ENCODE data around the gene USP3.
"Not testable (repeated sequence)": the region's sequence is repeated elsewhere in the genome, so short reads cannot be mapped to it uniquely, and the experiment has no call there.

USP3 gene

DNA sequence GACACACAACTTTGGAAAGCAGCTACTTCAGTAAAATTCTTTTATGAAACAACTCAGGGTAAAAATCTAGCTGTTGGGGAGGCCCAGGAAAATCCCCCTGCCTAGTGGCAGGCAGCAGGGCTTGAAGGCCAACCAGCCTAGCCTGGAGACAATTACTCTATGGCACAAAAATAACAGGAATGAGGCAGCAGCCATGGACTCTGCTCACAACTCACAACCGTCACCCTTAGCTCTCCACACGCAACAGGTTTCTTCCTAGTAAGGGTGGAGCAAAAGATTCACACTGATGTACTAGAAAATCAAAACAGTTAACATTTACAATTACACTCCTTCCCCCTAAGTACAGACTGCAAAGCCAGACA lies 92.3 kb downstream of the USP3 start:
- no peak for DNase-seq

DNA sequence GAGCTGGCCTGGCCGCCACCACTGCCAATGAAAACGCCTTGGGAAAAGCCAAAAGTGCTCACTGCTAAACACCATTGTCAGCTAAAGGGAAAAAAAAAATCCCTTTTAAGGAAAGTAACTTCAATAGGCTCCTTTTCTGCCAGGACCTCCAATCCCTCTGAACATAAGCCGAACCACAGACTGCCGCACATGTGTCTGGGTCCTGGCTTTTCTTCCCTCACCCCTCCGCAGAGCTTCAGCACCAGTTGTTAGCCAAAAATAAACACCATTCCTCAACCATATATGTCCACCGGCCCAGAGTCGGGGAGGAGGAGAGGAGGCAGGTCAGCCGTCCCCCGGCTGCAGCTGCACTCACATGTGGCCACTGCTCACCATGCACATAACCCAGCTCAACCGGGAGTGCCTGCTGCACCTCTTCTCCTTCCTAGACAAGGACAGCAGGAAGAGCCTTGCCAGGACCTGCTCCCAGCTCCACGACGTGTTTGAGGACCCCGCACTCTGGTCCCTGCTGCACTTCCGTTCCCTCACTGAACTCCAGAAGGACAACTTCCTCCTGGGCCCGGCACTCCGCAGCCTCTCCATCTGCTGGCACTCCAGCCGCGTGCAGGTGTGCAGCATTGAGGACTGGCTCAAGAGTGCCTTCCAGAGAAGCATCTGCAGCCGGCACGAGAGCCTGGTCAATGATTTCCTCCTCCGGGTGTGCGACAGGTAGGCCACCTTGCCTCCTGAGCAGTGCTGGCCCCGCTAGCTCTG lies 92.8 kb downstream of the USP3 start, which contains the start of gene FBXL22:
Gene FBXL22 (plus strand): TSS at position 350 of the 753 bp plus-strand sequence. CDS start 6 bp downstream, at position 356.
- peak; percentile 64 for DNase-seq

DNA sequence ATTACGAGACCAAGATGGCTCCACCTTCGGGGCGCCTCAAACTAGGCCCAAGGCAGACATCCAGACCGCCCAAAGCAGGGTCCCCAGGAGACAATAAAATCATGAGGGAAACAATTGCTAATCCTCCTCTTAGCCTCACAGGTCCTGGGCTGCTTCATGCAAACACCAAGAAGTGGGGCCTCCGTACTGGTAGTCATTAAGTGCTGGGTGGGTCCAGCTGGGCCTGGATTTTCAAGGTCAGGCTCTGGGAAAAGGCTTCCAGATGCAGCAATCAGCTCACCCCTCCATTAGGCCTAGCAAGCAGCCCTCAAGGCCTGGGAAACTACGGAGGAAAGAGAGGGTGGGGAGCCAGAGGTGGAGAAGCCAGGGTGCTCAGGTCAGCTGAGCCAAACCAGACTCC lies 93.4 kb downstream of the USP3 start:
- no peak for DNase-seq

DNA sequence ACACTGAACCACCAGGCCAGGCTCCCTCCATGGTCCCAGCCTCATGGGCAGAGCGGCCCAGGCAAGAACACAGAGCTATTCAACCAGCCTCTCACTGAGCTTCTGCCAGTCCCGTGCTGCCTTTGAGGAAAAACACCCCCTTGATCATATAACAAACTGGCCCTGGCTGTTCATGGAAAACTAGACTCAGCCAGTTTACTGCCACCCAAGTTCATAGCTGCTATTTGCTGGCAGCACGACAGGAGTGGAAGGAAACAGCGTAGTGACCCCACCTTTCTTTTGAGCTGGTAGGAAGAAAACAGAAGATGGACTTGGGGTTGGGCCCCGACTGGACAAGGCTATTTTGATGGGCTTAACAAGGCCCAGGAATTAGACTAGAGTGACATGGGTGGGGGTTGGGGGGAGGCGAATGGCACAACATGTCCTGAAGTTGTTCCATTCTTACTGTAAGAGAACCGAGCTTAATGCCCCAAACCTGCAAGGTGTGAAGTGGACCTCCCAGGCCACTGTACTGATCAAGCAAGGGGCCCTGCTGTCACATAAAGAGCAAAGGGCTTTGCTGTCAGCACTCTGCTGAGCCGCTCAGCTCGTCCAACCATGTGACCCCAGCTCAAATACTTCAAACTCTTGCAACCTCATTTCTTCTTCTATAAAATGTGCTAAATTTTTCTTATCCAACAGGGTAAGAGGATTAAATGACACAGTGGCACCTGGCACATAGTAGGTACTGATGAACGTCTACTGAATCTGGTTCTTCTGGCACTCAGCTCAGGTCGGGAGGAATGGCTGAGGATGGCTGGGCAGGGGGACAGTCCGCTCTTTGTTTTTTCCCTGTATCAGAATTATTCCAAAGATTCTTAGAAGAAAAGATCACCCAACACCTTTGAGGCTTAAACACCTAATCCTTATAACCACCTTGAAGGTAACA lies 94.3 kb downstream of the USP3 start:
- DNase-seq: no peak

DNA sequence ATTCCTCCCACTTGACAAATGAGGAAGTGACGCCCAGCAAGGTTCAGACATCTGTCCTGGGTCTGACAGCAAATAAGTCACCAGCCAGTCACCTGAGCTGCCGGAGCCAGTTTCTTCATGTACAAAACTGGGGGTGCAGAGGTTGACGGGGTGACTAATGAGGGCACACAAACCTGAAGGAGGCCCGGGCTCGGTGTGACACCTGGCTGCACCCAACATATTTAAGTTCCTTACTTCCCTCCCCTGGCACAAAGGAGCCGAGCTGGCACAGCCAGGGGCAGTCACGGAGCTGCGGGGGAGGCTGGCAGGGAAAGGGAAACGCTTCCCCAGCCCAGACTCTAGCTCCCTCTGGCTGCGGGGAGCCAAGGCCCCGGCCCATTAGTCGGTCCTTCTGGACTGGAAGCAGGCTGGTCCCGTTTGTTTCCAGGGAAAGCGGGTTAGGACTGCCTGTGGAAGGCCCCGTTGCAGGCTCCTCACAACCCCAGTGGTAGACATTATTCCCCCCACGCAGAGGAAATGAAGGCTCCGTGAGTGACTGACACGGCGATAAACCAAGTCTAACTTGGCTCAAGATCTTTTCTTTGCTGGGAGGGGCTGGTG lies 95.1 kb downstream of the USP3 start:
- DNase-seq: no peak

DNA sequence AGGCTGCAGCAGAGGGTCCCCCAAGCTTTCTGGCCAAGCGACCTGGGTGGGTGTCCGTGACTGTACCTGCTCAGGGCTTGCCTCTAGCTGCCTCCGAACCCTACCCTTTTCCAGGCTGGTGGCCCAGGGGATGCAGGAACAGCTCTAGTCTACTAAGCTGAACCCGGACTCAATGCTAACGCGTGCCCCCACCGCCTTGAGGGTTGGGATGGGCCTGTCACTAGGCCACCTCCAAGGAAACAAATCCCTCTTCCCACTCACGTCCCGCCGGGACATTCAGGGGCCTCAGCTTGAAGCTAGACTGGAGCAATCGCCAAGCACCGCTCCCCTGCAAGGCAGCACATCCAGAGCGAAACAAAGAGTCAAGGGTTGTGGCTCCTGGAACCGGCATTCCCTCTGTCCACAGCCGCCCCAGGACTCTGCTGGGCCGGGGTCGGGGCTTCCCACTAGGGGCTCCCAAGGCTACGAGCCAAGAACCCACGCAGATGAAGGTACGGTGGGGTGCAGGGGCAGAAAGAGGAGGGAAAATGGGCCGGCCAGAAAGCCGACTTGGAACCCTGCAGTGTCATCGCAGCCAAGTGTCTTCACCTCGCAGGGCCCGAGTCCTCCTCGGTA lies 95.7 kb downstream of the USP3 start:
- DNase-seq: no peak

DNA sequence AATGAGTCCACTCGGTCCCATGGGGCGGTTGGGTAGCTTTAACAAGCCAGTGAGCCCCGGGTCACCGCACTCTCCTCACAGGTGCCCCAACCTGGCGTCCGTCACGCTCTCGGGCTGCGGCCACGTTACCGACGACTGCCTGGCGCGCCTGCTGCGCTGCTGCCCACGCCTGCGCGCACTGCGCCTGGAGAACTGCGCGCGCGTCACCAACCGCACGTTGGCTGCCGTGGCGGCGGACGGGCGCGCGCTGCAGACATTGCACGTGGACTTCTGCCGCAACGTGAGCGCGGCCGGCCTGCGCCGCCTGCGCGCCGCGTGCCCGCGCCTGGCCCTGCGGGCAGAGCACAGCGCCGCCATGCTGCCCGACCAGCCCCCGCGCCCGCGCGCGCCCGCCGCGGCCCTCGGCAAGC lies 96.2 kb downstream of the USP3 start:
- peak; percentile 26 for DNase-seq

DNA sequence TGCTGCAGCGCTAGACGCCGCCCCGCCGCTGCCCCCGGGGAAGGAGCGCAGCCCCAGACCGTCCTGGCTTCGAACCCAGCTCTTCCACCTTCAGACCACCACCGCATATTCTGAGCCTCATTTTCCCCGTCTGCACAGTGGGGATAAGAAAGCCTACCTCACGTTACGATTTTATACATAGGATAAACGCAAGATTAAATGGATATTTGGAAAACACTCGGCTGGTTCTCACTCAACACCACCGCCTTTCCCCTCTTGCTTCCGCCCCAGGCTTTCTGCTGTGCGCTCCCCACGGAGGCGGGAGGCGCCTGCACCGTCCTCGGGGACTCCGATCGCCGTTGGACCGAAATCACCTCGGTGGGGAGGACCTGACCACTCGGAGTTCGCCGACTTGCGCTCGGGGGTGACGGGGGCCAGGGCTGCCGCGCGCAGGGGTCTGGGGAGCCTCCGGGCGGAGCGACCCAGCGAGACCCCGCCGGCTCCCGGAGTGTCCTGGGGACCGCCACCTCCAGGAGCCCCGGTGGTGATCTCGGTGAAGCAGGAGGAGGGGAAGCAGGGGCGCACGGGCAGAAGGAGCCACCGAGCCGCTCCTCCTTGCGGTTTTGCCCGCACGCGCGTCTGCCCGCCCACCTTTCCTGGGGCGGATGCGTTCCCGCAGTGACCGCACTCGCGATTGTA lies 96.8 kb downstream of the USP3 start:
- no peak for DNase-seq

DNA sequence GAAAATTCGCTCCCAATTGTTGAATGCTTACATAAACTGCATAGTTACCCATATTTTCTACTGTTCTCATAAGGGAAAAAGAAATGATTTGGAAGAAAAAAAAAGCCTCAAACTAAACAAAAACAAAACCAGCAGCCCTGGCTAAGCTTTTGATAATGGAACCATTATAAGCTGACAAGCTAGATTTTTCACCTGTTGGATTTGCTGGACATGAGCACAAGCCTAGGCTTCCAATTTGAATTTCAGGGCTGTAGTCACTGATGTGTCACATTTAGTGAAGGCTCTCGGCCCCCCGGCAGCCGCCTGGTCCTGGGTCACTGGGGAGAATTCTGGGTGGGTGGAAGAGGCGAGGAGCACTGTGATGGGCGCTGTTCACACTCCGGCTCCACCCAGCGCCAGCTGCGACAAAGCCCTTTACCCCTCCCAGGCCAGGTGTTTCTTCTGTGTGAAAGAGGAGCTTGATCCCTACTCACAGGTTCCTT lies 97.4 kb downstream of the USP3 start:
- peak; percentile 18 for DNase-seq

DNA sequence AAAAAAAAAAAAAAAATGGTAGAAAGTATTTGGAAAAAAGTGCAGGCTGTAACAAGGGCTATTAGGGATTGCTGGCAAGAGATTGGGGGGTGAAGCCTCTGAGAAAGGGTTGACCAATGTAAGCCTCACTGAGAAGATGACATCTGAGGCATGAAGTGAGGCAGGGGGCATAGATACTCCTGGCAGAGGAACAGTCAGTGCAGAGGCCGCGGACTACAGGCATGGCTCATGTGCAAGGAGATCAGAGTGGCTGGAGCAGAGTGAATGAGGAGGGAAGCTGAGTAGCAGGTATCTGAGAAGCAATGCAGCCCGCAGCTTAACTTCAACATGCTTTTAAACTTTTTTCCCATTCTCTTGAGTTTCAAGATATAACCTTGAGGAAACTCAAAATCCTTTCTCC lies 98.2 kb downstream of the USP3 start:
- no peak for DNase-seq

DNA sequence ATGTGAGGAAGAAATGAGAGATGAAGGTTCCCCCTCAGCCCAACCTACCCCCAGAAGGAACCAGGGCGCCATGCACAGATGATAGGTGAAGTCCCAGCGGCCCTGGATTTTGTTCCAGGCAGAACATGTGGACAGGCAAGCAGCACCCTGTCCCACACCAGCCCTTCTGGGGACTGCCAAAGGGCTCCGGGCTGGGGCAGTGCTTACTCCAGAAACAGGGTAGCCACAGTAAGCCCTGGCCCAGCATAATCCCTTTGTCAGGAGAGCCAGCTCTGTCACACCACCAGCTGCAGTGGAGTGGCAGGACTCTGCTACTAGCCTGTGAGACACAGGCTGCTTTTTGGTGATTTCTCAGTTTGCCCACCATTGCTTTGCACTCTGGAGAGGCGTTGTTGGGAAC lies 99.1 kb downstream of the USP3 start:
- no peak for DNase-seq

DNA sequence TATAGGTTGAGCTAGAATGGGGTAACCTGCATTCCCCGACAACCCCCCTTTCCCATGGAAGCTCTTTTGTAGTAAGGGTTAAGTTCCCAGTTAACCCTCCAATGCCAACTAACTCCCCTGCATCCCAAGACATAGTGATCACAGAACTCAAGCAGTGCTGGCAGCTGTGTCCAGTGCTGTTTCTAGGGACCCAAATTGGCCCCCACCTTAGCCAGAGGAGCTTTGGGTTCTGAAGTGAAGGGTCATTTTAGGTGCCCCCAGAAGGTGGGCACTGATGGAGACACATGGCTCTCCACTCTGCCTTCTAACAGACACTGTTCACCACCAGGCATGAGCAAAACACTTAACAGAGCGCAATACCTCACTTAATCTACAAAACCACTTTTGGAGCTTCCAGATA lies 99.9 kb downstream of the USP3 start:
- no peak for DNase-seq

DNA sequence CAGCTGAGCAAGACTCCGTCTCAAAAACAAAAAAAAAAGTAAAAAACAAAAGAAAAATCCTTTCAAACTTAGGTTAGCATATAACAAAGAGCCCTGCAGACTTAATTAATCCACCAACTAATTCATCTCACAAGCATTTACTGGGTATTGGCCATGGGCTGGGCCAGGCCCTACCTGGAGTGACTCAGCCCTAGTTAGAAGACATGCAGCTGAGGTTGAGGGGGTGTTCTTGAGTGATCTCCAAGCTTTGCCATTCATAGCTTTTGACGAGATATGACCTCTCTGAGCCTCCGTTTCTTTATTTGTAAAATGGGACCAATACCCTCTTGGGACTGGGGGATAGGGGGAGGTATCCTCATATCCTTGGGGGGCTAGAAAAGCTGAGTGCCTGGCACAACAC lies 100.6 kb downstream of the USP3 start:
- DNase-seq: no peak

DNA sequence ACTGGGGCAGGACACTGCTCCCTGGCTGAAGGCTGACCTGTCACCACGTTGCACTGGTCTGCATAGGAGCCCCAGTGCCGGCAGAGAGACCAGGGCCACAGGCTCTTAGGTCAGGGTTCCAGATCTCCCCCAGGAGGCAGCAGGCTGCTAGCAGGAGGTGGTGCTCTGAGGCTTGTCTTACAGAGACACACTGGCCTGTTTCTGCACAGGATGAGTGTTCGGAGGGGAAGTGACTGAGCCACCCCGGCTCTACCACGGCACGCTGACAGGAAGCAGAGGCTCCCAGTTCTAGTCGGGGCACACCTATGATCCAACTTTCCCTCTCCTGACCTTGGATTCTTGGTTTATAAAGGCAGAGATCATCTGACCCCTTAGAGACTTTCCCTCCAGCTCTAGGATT lies 101.4 kb downstream of the USP3 start:
- DNase-seq: no peak

DNA sequence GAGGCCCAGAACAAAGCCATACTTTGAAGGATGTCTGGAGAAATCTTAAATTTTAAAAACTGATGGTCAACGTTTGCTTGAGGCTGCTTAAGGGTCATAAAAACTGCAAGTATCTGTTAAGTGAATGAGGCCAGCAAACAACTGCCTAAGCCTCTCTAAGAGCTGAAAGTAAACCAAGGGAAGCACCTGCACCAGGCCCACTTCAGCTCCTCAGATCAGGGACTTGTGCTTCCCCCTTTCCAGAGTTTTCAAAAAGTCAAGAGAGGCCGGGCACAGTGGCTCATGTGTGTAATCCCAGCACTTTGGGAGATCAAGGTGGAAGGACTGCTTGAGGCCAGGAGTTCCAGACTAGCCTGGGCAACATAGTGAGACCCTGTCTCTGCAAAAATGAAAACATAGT lies 101.9 kb downstream of the USP3 start:
- DNase-seq: no peak

DNA sequence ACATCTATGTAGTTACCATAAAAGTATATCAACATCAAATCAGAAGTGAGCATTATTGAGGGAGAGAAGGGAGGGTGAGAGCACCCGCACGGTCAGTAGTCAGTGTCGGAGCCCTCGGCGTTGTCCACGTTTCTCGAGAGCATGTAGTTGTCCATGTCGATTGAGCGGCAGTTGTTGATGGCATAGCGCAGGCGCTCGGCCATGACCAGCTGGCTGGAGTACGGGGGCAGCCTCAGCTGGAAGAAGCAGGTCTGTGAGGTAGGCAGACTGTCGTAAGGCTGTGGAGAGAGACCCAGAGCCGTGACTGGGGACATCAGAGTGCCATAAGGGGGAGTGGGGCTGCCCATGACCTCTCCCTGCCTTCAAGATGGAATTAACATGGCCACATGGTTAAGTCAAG lies 104.6 kb downstream of the USP3 start:
- no peak for DNase-seq

DNA sequence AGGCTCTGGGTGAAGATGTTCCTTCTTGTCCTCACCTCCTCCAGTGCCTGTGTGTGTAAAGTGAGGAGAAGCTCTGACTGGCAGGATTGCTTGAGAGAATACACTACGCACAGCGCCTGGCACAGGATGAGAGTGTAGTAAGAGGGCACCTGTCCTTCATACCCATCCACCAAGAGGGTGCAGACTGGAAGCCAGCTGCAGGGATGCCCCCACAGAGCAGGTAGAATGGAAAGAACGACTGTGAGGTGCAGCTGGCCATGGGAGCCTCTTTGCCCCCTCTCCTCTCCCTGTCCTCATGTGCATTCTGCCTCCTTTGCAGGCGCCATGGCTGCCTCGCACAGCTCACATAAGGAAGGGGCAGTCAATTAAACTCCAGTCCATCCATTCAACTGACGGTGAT lies 105.1 kb downstream of the USP3 start:
- DNase-seq: no peak

DNA sequence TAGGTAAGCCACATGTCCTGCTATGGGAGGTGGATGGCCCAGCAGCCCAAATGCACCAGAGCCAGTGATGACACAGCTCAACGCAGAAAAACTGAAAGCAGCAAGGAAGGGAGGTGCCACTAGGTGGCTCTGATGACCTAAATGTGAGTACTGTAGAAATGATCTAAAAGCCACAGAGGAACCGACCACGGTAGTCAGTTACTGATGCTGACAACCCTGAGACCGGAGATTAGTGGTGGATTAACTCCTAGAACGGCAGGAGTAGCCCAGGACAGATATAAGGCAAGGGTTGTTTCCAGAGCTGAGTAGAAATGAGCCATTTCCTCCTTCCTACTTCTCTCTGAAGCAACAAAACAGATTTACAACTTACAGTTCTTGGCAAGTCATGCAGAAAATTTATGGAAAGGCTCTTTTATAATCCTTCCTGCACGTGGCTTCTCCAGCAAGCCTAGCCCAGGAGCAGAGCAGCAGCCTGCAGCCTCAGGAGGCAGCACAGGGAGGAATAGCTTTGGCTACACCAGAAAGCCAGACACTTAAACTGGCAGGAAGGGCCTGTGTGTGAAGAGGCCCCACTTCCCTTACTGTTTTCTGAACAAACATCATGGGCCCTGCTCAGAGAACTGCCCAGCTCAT lies 105.9 kb downstream of the USP3 start:
- peak; percentile 27 for DNase-seq

DNA sequence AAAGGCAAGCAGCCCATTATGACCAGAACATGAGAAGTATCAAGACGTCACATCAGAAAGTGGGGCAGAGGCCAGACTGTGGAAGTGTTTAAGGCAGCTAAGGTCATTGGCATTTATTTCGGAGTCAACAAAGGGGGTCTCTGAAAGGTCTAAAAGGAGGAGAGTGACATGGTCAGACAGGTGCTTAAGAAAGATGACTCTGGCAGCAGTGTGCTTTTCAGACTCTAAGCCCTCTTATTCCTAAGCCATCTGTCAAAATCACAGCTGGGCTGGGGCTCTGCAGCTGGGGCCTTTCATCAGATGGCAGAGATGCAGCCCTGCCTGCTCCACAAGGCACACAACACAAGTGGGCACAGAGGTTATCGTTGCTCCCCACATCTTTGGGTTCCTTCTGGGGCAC lies 106.8 kb downstream of the USP3 start:
- no peak for DNase-seq

DNA sequence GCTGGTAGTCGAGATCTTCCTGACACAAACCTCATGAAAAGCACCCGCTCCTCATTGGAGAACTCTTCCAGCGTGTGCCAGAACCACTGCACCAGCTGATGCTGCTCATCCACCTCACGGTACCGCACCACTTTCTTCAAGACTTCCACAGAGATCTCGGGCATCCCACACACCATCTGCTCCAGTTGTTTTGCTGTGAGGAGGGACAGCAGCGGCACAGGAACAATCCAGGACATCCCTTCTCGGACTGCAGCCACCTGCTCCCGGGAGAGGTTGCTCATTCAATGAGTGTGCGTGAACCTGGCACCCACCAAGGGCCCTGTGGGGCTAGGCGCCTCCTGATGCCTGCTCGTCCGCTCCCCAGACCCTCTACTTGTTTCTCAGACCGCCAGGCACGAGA lies 107.9 kb downstream of the USP3 start:
- DNase-seq: no peak

DNA sequence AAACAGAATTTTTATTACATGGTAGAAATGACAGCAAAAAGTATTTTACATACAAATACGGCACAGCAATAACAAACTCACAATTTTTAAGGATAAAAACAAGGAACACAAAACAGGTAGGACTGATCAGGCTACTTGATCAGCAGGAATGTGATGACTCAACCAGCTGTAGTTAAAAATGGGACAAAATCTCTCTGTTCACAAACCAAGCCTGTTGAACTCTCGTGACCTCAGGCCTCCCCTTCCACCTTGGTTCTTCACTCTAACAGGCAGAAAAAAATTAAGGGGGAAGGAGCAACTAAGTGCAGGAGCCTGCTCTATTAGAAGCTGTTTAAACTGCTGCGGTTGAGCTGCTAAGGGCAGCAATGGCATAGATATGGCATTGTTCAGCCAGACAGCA lies 111.5 kb downstream of the USP3 start:
- DNase-seq: no peak

DNA sequence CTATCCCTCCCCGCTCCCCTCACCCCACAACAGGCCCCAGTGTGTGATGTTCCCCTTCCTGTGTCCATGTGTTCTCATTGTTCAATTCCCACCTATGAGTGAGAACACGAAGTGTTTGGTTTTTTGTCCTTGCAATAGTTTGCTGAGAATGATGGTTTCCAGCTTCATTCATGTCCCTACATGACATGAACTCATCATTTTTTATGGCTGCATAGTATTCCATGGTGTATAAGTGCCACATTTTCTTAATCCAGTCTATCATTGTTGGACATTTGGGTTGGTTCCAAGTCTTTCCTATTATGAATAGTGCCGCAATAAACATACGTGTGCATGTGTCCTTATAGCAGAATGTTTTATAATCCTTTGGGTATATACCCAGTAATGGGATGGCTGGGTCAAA lies 112.8 kb downstream of the USP3 start:
- DNase-seq: not testable (repeated sequence)
